HCT116 (cell line): ENCODE data around the gene GPATCH11. TPM values are rescaled to one million over a fixed set of nuclear protein-coding genes. Genes with fewer than 3 reads are reported as not detected.

Experiments
- ATAC-seq: fragments of 200-7000 bp; cut with Tn5 transposase; 2 replicates; pipeline ENCODE4 v1.9.1; 2020; ENCODE audit warnings: mild to moderate bottlenecking, moderate library complexity
- BruUV-seq: library from RNA; stranded (reverse); fragments of 400-500 nt; replicated peaks from 2 replicates; lab custom pipeline; 2021; lab: Mats Ljungman, UMichigan
- CTCF ChIA-PET: fragments of 300-600 bp; sonication (Branson Sonifier 250); formaldehyde crosslinking; loops from one replicate; lab custom pipeline; 2021; ENCODE audit warnings: antibody characterized with exemption; lab: Charles Lee
- POLR2A ChIA-PET: fragments of 300-600, 350-600 bp; sonication (Branson Sonifier 250); formaldehyde crosslinking; loops from one replicate; lab custom pipeline; 2021; ENCODE audit warnings: antibody characterized with exemption; lab: Charles Lee
- RAD21 ChIA-PET, 2 experiments: fragments of 300-600 bp; sonication (Branson Sonifier 250); formaldehyde crosslinking; loops; one replicate each; lab custom pipeline; 2023; ENCODE audit warnings: low total read pairs in 2 of 2; ENCODE audit not compliant: uncharacterized antibody in 2 of 2, unreplicated experiment in 2 of 2, low non-redundant PET in 1 of 2; lab: Charles Lee
- DNase-seq: peaks from one replicate; pipeline ENCODE4 v3.0.0-alpha.2; 2010; ENCODE audit warnings: low read depth, low spot score
- H2AFZ ChIP-seq: fragments of 200-600 bp; shearing (Covaris generic), sonication (generic); 2 replicates; pipeline ENCODE4 v1.6.1; 2017; ENCODE audit warnings: low read depth, mixed run types, mixed read lengths, antibody characterized with exemption, low read length; ENCODE audit not compliant: poor library complexity, severe bottlenecking
- H3K27ac ChIP-seq: 2 replicates; pipeline ENCODE4 v1.5.1; 2012; ENCODE audit warnings: low read depth, low read length
- H3K27me3 ChIP-seq: fragments of 200-600 bp; sonication (generic); 2 replicates; pipeline ENCODE4 v1.6.1; 2016; ENCODE audit warnings: mixed run types, low read length, mixed read lengths; ENCODE audit not compliant: insufficient read depth
- H3K36me3 ChIP-seq, 2 experiments: fragments of 200-500 bp in 1 of 2; fragments of 200-600 bp in 1 of 2; sonication (Bioruptor generic) in 1 of 2; sonication (generic) in 1 of 2; 2 replicates each; pipeline versions ENCODE4 v1.5.1 to v1.6.1; 2014 to 2016; ENCODE audit warnings: low read length in 2 of 2, inconsistent platforms in 1 of 2, mixed read lengths in 1 of 2, mixed run types in 1 of 2; ENCODE audit not compliant: insufficient read depth in 2 of 2, control insufficient read depth in 1 of 2
- H3K4me1 ChIP-seq, 2 experiments: fragments of 200-600 bp in 1 of 2; sonication (generic) in 1 of 2; 2 replicates each; pipeline versions ENCODE4 v1.5.1 to v1.6.1; 2012 to 2017; ENCODE audit warnings: low read length in 2 of 2, inconsistent platforms in 1 of 2, mild to moderate bottlenecking in 1 of 2, mixed read lengths in 1 of 2, mixed run types in 1 of 2, moderate library complexity in 1 of 2; ENCODE audit not compliant: insufficient read depth in 2 of 2, control insufficient read depth in 1 of 2
- H3K4me2 ChIP-seq: fragments of 200-600 bp; sonication (generic); 2 replicates; pipeline ENCODE4 v1.6.1; 2017; ENCODE audit warnings: mixed run types, low read length, mixed read lengths
- H3K4me3 ChIP-seq, 2 experiments: fragments of 200-600 bp in 1 of 2; sonication (generic) in 1 of 2; replicated peaks in 1 of 2; 2 replicates each; pipeline ENCODE4 v1.5.1; 2011 to 2016; ENCODE audit warnings: low read length in 2 of 2, control low read depth in 1 of 2, low read depth in 1 of 2, mild to moderate bottlenecking in 1 of 2, mixed read lengths in 1 of 2, mixed run types in 1 of 2
- H3K79me2 ChIP-seq: fragments of 200-600 bp; sonication (generic); 2 replicates; pipeline ENCODE4 v1.6.1; 2017; ENCODE audit warnings: mild to moderate bottlenecking, mixed run types, low read length, moderate library complexity, mixed read lengths; ENCODE audit not compliant: insufficient read depth
- H3K9ac ChIP-seq: fragments of 200-600 bp; sonication (generic); 2 replicates; pipeline ENCODE4 v1.6.1; 2016; ENCODE audit warnings: low read length, mixed read lengths
- H3K9me2 ChIP-seq: fragments of 200-600 bp; sonication (generic), shearing (Covaris generic); 2 replicates; pipeline ENCODE4 v1.6.1; 2017; ENCODE audit warnings: mixed run types, mild to moderate bottlenecking, moderate library complexity; ENCODE audit not compliant: insufficient read depth
- H3K9me3 ChIP-seq, 2 experiments: fragments of 200-500 bp in 1 of 2; fragments of 200-600 bp in 1 of 2; sonication (Bioruptor generic) in 1 of 2; sonication (generic) in 1 of 2; 2 replicates each; pipeline ENCODE4 v1.6.1; 2014 to 2017; ENCODE audit warnings: low read length in 2 of 2, mixed read lengths in 2 of 2, inconsistent platforms in 1 of 2, low read depth in 1 of 2, mild to moderate bottlenecking in 1 of 2, mixed run types in 1 of 2, moderate library complexity in 1 of 2; ENCODE audit not compliant: control insufficient read depth in 1 of 2, insufficient read depth in 1 of 2
- H4K20me1 ChIP-seq: fragments of 200-600 bp; sonication (generic), shearing (Covaris generic); 2 replicates; pipeline ENCODE4 v1.6.1; 2017; ENCODE audit warnings: mixed run types, mild to moderate bottlenecking, moderate library complexity; ENCODE audit not compliant: insufficient read depth
- CBX3 ChIP-seq: IDR thresholded peaks from 2 replicates; pipeline ENCODE4 v1.6.1; 2012; ENCODE audit warnings: low read depth
- CEBPB ChIP-seq: IDR thresholded peaks from 2 replicates; pipeline ENCODE4 v1.6.1; 2012; ENCODE audit warnings: low read depth
- CTCF ChIP-seq, 3 experiments: fragments of 200-600 bp in 1 of 3; sonication (generic) in 1 of 3; IDR thresholded peaks in 2 of 3; conservative IDR thresholded peaks in 1 of 3; 2 replicates each; pipeline ENCODE4 v1.5.1; 2012 to 2017; ENCODE audit warnings: low read depth in 2 of 3, low read length in 2 of 3, antibody characterized with exemption in 1 of 3, borderline replicate concordance in 1 of 3, control low read depth in 1 of 3, mild to moderate bottlenecking in 1 of 3, mixed read lengths in 1 of 3, mixed run types in 1 of 3, moderate library complexity in 1 of 3; ENCODE audit not compliant: insufficient read depth in 1 of 3
- EGR1 ChIP-seq: IDR thresholded peaks from 2 replicates; pipeline ENCODE4 v1.6.1; 2012; ENCODE audit warnings: low read depth
- ELF1 ChIP-seq: IDR thresholded peaks from 2 replicates; pipeline ENCODE4 v1.6.1; 2012; ENCODE audit warnings: low read depth, borderline replicate concordance
- FOSL1 ChIP-seq: IDR thresholded peaks from 2 replicates; pipeline ENCODE4 v1.6.1; 2012; ENCODE audit warnings: low read depth
- JUND ChIP-seq: IDR thresholded peaks from 2 replicates; pipeline ENCODE4 v1.6.1; 2012
- REST ChIP-seq: IDR thresholded peaks from 2 replicates; pipeline ENCODE4 v1.6.1; 2012; ENCODE audit warnings: low read depth
- SIN3A ChIP-seq: IDR thresholded peaks from 2 replicates; pipeline ENCODE4 v1.6.1; 2012; ENCODE audit warnings: low read depth
- SP1 ChIP-seq: IDR thresholded peaks from 2 replicates; pipeline ENCODE4 v1.6.1; 2012; ENCODE audit warnings: low read depth
- TCF7L2 ChIP-seq: IDR thresholded peaks from 2 replicates; pipeline ENCODE4 v1.7.0; 2011; ENCODE audit warnings: borderline replicate concordance, inconsistent platforms; ENCODE audit not compliant: insufficient read depth, insufficient read length; ENCODE audit errors: extremely low read depth
- YY1 ChIP-seq: IDR thresholded peaks from 2 replicates; pipeline ENCODE4 v1.6.1; 2011; ENCODE audit warnings: low read length, low read depth, moderate library complexity, mild to moderate bottlenecking; ENCODE audit not compliant: insufficient replicate concordance; ENCODE audit errors: extremely low read depth
- ZBTB33 ChIP-seq: IDR thresholded peaks from 2 replicates; pipeline ENCODE4 v1.6.1; 2011; ENCODE audit warnings: mild to moderate bottlenecking, low read length, moderate library complexity; ENCODE audit not compliant: insufficient replicate concordance; ENCODE audit errors: extremely low read depth
- ZFX ChIP-seq: fragments of 450-650 bp; IDR thresholded peaks from 2 replicates; pipeline ENCODE4 v1.6.1; 2017
- ZNF274 ChIP-seq: fragments of 200-500 bp; sonication (Bioruptor generic); IDR thresholded peaks from 2 replicates; pipeline ENCODE4 v1.6.1; 2014; ENCODE audit warnings: mild to moderate bottlenecking, low read depth, low read length, inconsistent platforms
- intact Hi-C: fragments of 100-400 bp; cut with micrococcal nuclease; formaldehyde crosslinking; loops from 2 replicates; pipeline ENCODE4 v1.10.0; 2022
- total RNA-seq: library from RNA; stranded (reverse); gene quantifications from one replicate; pipeline ENCODE4 v1.2.1, GENCODE V29; 2021; ENCODE audit not compliant: unreplicated experiment
- TF ChIP-seq, protein P1 (sequence below): IDR thresholded peaks from 2 replicates; pipeline ENCODE4 v1.6.1; 2012

Gene GPATCH11
- total RNA-seq, 1 experiment from 2014 or later, result 5.5 TPM

- TF ChIP-seq ELF1, result no peak
- TF ChIP-seq ZBTB33, result no peak
- TF ChIP-seq CEBPB, result no peak
Observed at GRCh38 chr2:37117566-37117965, 33.2 kb downstream of the GPATCH11 start (continued).

DNA sequence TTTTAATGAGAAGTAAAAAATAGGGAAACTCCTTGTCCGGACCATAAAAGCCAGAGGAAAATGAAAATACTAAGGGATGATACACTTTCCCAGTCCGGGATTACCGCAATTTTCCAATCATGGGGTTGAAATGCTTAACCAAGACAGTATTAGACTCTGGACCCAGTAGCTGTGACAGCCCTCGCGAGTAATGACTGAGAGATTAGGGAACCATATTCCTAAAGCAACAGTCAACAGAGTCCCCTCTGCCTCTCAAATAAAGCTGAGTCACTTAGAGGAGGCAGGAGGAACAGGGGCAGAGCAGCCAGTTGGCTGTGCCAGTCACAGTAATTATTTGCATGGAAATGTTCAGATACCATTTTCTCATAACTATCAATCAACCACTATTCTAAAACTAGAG is 34.8 kb downstream of the GPATCH11 start:
- BruUV-seq, result no TSS peak
- Histone ChIP-seq H3K79me2 (no peaks in the 10 kb centered on the region), H2AFZ (no peak overlapping the region), H3K4me1 (no peaks in the 10 kb centered on the region)
- ATAC-seq (no peak), DNase-seq (no peak)
- TF ChIP-seq, protein P1, sequence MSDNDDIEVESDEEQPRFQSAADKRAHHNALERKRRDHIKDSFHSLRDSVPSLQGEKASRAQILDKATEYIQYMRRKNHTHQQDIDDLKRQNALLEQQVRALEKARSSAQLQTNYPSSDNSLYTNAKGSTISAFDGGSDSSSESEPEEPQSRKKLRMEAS, result no peak
- TF ChIP-seq TCF7L2 (no peak), CBX3 (no peak), ZFX (no peak), EGR1 (no peak), ZNF274 (no peak), CEBPB (no peak), JUND (no peak), CTCF (IDR thresholded peaks at IDR 0.05 in 2 of 3, conservative IDR thresholded peaks at IDR 0.05 in 1 of 3; ENCODE audit: borderline replicate concordance in 1 of 3, insufficient read depth in 1 of 3, low read depth in 2 of 3, low read length in 2 of 3) (no peak), FOSL1 (no peak), SP1 (no peak), SIN3A (no peak), YY1 (no peak), REST (no peak)
- TF ChIP-seq, all 23 proteins: peak for 0
- H3K27me3 ChIP-seq, result no peaks in the 10 kb centered on the region
- no peaks in the 10 kb centered on the region for H3K9me2 ChIP-seq
- H3K9me3 ChIP-seq, result no peaks in the 10 kb centered on the region
- ChIA-PET CTCF (no interaction called here), RAD21 (no interaction called here), POLR2A (no interaction called here)
- H3K4me2 ChIP-seq, result no peak overlapping the region
- H4K20me1 ChIP-seq, result no peaks in the 10 kb centered on the region
- H3K4me3 ChIP-seq, result no peak overlapping the region
- no peak overlapping the region for H3K9ac ChIP-seq
- H3K36me3 ChIP-seq, result peaks cover 8 to 15% of the 10 kb centered on the region in 2 experiments; a peak in 3 of 4 replicates
- intact Hi-C loops, result no loop called here
- no peak overlapping the region for H3K27ac ChIP-seq
